GM18858 (cell line): ENCODE measurements around the gene MYH11.
"Not testable (repeated sequence)": the region's sequence is repeated elsewhere in the genome, so short reads cannot be mapped to it uniquely, and the experiment has no call there.

Experiments
- ATAC-seq: cut with Tn5 transposase; IDR thresholded peaks from one replicate; pipeline ENCODE4 v1.9.1; 2021; ENCODE audit not compliant: unreplicated experiment

Gene MYH11

DNA sequence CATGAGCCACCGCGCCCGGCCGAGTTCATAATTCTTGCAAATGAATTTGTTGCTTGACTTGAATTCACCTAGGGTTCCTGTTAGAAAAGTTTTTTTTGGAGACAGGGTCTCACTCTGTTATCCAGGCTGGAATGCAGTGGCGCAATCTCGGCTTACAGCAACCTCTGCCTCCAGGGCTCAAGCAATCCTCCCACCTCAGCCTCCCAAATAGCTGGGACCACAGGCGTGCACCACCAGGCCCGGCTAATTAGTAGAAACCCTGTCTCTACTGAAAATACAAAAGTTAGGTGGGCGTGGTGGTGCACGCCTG is 99.8 kb downstream of the MYH11 start:
- ATAC-seq = no peak

- ATAC-seq = no peak
Measured at GRCh38 chr16:15754821-15755534, 101.8 kb downstream of the MYH11 start.

DNA sequence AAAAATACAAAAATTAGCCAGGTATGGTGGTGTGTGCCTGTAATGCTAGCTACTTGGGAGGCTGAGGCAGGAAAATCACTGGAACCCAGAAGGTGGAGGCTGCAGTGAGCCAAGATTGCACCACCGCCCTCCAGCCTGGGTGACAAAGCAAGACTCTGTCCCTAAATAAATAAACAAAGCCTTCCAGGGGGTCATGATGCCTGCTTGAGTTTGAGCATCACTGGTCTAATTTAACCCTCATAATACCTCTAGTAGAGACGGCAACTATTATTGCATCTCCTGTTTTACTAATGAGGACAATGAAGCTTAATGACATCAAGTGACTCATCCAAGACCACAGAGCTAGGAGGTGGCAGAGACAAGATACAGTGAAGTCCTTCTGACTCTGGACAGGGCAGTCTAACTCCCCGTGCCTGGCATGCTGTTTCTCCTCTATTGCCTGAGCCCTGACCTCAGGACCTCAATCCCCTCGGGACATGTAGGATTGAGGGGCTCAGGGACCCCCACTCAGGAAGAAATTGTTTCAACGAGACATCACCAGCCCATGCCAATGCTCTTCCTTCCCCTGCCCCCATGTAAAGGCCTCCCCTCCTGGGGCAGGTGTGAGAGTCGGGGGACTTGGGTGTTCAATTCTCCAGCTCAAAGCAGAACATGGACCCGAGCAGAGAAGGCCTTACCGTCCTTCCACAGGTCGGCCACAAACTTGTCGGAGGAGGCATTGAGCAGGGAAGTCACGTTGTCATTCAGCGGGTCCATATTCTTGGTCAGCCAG is 103.9 kb downstream of the MYH11 start:
- no peak for ATAC-seq

GRCh38 chr16:15751940-15752339 is 104.9 kb downstream of the MYH11 start:
- ATAC-seq = no peak

- no peak for ATAC-seq
Measured at GRCh38 chr16:15749985-15750384, 106.8 kb downstream of the MYH11 start.

- no peak for ATAC-seq
Measured at GRCh38 chr16:15749371-15749770, 107.5 kb downstream of the MYH11 start.

DNA sequence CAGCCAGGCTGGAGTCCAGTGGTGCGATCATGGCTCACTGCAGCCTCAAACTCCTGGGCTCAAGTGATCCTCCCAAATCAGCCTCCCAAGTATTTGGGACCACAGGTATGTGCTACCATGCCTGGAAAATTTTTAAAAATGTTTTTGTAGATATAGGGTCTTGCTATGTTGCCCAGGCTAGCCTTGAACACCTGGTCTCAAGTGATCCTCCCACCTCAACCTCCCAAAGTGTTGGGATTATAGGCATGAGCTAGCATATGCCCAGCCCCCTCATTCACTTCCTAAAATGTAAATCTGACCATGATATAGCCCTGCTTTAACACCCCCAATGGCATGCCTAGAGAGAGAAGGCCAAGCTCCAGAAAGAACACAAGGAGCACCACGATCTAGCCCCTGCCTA is 108.2 kb downstream of the MYH11 start:
- ATAC-seq = no peak

DNA sequence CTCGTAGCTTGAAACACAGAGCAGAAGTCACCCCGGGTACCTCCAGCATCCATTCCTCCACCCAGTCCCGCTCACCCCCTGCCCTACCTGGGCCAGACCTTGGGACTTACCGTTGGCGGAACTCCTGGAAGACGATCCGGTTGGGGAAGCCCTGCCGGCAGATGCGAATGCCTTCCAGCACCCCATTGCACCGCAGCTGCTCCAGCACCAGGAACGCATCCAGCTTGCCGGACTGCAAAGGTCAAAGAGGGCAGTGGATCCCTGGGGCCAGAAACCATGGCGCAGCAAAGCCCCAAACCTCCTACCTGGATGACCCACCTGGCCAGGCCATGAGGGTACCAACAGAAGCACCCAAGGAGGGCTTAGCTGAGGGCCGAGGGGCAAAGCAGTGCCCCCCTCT is 108.9 kb downstream of the MYH11 start:
- no peak for ATAC-seq

DNA sequence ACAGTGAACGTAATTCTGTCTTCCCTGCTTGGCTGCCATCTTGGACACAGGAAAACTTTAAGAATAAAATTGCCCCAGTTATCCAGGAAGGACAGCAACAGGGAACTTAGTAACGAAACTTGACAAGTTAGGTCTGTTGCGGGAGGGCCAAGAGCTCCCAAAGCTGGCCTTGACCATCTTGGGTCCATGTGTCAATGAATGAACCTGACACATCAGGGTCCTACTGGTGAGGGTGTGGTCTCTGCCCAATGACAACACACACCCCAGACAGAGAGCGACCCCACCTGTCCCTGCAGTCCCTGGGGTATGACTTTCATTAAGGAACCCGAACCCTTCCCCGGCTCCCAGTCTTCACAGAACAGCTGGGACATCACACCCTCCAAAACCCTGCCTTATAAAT is 110.5 kb downstream of the MYH11 start:
- ATAC-seq = no peak

GRCh38 chr16:15743657-15744056 is 113.2 kb downstream of the MYH11 start:
- no peak for ATAC-seq

GRCh38 chr16:15742716-15743115 is 114.1 kb downstream of the MYH11 start:
- ATAC-seq = no peak

DNA sequence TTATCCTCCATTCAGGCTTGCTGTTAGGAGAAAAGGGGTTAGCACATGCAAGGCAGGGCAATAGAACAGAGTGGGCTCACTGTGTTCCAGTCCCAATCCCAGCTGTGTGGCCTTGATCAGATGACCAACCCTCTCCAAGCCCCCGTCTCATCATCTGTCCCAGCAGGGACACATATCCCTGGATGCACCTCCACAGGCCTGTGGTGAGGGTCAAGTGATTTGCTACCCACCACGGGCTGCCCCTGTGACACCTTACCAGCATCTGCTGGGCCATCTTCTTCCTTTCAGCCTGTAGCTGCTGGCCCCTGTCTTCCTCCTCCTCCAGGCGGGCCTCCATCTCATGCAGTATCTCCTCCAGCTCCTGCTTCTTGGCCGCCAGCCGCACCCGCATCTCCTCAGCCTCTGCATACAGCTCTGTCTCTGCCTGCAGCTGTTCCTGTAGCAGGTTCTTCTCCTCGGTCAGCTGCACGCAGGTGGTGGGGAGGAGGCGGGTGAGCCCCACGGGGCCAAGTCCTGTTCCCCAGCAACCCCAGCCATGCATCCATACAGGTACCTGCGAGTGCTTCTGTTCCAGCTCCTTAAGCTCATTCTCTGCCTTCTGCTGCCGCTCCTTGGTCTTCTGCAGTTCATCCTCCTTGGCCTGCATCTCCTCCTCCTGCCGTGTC is 115.5 kb downstream of the MYH11 start:
- ATAC-seq = no peak

DNA sequence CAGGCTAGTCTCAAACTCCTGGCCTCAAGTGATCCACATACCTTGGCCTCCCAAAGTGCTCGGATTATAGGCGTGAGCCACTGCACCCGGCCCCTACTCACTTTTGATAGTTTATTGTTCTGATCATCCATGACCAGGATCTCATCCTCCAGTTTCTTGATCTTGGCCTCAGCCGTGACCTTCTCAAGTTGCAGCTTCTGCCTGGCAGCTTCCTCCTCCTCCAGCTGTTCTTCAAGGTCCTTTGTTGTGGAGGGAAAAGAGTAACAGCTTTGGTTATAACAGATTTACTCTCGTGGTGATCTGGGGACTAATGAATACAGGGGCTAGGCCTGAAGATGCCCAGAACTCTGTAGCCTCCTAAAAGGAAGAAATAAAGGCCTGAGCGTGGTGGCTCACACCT is 116.9 kb downstream of the MYH11 start:
- ATAC-seq = no peak

GRCh38 chr16:15739464-15739863 is 117.4 kb downstream of the MYH11 start:
- ATAC-seq = no peak

DNA sequence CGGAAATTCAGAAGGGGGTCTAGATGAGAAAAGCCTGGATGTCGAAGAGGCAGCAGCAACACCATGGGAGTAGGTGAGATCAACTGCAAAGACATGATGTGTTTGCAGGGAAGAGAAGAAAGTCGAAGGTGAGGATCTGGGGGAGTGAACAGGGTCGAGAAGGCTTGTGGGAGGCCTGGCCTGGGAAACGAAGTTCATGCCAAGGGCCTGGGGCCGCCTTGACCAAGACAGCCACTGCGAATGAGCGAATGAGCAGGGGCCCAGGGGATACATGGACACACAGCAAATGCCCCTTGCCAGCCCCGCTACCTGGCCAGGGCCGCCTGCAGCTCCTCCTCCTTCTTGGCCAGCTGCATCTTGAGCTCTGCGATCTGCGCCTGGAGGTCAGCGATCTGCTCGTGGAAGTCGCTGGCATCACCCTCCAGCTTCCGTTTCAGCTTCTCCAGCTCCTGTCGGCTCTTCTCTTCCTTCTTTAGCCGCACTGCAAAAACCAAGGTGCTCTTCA is 119.6 kb downstream of the MYH11 start:
- ATAC-seq = no peak

DNA sequence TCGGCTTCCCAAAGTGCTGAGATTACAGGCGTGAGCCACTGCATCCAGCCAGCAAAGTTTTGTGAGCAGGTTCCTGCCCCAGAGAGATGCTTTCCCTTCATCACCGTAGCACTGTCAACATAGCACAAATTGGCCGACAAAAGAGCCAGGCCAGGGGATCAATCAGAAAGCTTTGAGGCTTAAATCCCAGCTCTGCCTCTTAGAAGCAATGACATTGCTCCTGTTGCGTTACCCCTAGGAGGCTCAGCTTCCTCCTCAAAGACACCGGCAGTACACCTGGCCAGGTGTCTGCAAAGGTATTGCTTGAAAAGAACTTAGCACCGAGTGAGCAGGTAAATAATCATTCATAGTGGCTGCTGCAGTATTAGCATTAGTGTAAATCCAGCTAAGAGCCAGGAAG is 120.3 kb downstream of the MYH11 start:
- ATAC-seq = no peak

DNA sequence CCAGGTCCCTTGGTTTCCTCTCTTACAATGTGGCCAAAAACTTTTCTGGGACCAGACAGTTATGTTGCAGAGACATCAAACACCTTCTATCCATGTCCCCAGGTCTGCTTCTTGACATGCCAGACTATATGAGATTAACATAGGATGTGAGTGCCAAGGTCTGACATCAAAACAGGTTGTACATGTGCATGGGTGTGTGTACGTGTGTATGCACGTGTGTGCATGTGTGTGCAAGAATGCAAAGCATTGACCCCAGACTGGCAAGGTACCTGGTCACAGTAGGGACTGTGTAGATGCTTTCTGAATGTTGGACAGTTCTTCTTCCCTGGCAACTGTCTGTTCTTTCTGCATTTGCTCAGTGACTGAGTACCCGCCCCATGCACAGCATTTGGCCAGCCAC is 121.2 kb downstream of the MYH11 start:
- no peak for ATAC-seq

DNA sequence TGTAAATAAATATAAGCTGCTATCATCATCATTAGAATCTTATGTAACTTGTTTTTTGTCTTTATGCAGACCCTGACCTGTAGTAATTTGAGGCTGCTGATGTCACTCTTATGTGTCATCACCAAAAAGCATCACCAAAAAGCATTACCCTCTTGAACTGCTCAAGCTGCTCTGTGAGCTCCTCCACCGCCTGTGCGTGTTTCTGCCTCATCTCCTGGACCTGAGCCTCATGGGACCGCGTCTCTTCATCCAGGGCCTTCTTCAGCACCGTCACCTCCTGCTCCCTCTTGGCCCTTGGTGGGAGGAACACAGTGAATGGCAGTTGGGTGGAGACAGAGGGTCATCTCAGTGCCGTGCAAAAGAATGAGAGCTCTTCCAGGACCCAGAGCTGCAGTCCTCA is 124.4 kb downstream of the MYH11 start:
- ATAC-seq = no peak

DNA sequence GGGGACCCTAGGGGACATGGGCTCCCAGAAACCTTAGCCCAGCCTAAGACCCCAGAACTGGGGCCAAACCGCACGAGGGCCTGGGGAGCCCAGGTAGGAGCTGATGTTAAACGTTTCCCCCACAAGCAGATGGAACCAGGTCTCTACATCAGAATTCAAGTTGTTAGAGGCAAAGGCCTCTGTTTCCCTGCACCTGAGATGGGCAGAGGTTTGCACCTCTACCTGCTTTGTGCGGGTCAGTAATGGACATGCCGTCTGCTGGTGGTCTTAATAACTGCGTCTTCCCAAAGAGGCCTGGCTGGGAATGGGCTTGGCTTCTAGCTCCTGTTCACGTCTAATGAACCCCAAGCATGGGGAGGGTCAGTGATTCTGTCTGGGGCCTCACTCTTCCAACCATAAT is 127.7 kb downstream of the MYH11 start:
- no peak for ATAC-seq

GRCh38 chr16:15727697-15728096 is 129.1 kb downstream of the MYH11 start:
- ATAC-seq = not testable (repeated sequence)

- ATAC-seq = no peak
Measured at GRCh38 chr16:15726715-15727114, 130.1 kb downstream of the MYH11 start.

DNA sequence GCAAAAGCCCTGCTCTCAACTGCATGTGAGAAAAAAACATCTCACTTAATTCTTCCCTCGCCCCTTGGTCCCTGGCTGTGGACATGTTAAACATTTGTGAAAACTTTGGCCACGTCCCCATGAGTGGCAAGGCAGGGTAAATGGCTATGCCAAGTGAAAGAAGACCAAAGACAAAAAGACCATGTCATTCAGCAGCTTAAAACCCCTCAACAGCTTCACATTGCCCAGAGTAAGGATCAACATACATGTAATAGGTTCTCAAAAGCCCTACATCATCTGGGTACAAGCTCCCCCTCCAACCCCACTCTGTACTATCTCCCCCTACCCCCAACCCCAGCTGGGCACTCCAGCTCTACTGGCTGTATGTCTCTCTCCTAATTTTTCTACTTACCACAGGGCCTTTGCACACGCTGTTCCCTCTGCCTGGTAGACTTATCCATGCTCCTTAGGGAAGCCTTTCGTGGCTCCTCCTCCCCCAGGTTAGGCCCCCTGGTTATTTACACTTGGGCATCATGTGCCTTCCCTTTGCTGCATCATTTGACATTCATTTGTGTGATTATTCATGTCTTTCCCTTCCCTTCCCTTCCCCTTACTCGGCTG is 131.1 kb downstream of the MYH11 start:
- ATAC-seq = no peak
